Kasumi-1 (cell line): Measurements from ENCODE around the gene DCC.

ENCODE experiments used
- DNase-seq, 2 experiments: peaks; one replicate each; lab custom pipeline; 2025; lab: John Stamatoyannopoulos, UW

DCC gene

DNA sequence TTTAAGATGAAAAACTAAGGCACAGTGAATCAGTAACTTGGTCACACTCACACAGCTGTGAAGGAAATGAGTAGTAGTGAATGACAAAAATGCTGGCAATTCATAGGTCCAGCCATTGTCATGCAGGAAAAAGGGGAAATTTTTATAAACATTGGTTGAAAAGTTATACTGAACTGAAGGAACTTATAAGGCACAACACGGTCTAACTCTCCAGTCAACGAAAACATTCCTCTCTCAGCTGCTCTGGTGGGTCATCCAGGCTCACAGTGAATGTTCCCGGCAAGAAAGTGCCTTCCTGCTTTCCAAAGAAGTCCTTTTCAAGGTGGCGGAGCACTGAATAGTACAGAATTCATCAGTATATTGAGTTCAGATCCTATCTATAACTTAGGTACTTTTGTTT is 476.1 kb downstream of the DCC start:
- DNase-seq, result no peak

GRCh38 chr18:52822160-52822559 is 482.2 kb downstream of the DCC start:
- no peak for DNase-seq

DNA sequence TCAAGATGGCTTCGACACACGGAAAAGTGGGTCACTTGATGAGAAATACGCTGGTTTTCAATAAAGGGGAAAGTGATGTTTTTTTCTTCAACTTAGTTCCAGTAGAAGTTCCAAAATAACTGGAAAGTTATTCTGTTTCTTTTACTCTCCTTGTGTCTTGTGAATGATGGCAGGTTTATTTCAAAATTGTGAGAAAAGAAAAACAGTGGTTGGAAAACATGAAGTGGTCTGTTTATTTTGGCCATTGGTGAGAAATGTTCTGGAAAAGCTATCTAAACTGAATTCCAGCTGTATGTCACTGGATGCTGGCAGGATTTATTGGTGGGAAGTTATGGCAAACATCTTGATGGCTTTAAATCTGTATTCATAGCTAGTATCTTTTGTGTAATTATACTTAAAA is 484.1 kb downstream of the DCC start:
- no peak for DNase-seq

DNA sequence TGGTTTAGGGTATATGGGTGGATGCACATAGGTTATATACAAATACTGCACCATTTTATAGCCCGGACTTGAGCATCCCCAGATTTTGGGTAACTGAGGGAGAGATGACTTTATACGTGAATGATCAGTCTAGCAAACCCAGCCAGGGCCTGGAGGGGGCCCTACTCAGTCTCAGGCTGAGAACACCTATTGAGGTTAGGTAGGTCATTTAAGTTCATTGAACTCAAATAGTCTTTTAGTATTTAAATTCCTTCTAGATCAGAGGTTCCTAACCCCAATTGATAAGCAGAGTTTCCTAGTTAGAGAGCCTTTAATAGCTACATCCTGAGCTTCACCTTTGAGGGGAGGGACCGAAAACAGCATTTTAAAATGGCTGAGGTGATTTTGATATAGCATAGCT is 487.0 kb downstream of the DCC start:
- DNase-seq, result no peak

GRCh38 chr18:52829320-52829719 is 489.3 kb downstream of the DCC start:
- no peak for DNase-seq

DNA sequence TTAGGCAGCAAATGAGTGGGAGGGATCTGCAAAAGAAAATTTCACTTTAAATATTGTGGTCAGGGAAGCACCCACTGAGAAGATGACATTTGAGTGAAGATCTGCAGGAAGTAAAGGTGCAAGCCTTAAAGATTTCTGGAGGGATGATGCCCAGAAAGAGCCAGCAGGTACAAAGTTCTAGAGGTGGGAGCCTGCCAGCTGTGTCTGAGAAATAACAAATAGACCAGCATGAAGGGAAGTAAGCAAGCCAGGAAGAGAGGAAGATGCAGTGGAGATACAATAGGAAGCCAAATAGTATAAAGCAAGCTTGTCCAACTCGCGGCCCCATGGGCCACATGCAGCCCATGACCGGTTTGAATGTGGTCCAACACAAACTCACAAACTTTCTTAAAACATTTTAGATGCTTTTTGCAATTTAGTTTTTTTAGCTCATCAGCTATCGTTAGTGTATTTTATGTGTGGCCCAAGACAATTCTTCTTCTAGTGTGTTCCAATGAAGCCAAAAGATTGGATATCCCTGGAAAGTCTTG is 489.9 kb downstream of the DCC start:
- no peak for DNase-seq

- DNase-seq, result no peak
Observed at GRCh38 chr18:52844323-52844722, 504.3 kb downstream of the DCC start.

- DNase-seq, result no peak
Observed at GRCh38 chr18:52845036-52845435, 505.0 kb downstream of the DCC start.

DNA sequence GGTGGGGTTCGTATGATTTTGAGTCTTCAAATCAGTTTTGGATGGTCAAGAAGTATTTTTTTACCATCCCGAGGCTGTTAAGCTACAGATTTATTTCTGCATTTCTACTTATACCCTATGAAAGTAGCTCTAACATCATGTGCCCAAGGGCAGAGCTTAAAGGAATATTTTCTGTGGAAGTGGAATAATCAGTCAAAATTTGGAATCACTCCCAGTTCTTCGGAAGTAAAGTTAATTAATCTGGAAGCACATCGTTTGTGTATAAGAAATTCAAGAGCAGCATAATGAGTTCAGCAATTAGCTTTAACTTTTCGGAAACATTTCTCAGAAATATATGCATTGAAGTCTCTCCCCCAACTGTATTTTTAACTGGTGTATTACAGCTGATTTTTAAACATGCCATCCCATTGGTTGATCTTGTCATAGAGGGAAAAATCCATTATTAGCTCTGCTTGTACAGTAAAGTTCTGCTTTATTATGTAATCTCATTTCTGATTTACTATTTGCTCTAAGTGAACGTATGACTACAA is 510.1 kb downstream of the DCC start:
- no peak for DNase-seq

- no peak for DNase-seq
Observed at GRCh38 chr18:52861558-52861957, 521.6 kb downstream of the DCC start.

- DNase-seq, result no peak
Observed at GRCh38 chr18:52869349-52869923, 529.4 kb downstream of the DCC start.

GRCh38 chr18:52869942-52870907 is 530.2 kb downstream of the DCC start:
- DNase-seq, result no peak

DNA sequence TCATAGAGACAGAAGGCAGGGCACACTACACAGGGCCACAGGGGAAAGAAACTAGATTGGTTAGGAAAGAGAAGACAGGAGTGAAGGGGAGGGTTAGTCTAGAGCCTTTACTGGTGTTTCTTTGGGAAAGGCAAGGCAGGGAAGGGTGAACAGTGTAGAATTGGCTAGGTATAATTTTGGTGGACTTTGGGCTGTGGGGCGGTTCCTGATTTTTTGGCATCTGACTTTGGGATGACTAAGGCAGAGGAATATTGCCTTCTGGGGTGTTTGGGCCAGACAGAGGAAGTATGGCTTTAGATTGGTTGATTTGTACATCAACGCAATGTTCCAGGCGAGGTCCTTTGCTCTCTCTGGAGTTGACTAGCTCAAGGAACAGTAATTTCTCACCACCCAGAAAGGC is 534.8 kb downstream of the DCC start:
- no peak for DNase-seq

DNA sequence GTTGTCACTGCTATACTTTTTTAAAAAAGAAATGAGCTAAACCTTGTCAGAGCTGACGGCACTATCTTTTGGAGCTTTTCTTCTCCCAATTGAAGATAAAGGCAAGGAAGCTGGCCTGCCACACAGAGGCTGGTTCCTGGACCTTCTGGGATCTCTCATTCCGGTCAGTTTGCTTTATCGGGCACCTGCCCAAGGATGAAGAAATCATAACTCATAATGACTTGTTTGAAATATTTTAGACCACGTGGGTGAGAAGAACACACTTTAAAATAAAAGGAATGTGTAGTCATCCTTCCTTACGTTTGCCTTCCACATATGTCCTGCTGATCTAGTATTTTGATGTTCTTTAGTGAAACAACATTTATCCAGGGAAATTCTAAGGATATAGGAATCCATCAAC is 535.7 kb downstream of the DCC start:
- no peak for DNase-seq

- DNase-seq, result no peak
Observed at GRCh38 chr18:52888014-52888413, 548.0 kb downstream of the DCC start.

- no peak for DNase-seq
Observed at GRCh38 chr18:52894801-52895200, 554.8 kb downstream of the DCC start.

DNA sequence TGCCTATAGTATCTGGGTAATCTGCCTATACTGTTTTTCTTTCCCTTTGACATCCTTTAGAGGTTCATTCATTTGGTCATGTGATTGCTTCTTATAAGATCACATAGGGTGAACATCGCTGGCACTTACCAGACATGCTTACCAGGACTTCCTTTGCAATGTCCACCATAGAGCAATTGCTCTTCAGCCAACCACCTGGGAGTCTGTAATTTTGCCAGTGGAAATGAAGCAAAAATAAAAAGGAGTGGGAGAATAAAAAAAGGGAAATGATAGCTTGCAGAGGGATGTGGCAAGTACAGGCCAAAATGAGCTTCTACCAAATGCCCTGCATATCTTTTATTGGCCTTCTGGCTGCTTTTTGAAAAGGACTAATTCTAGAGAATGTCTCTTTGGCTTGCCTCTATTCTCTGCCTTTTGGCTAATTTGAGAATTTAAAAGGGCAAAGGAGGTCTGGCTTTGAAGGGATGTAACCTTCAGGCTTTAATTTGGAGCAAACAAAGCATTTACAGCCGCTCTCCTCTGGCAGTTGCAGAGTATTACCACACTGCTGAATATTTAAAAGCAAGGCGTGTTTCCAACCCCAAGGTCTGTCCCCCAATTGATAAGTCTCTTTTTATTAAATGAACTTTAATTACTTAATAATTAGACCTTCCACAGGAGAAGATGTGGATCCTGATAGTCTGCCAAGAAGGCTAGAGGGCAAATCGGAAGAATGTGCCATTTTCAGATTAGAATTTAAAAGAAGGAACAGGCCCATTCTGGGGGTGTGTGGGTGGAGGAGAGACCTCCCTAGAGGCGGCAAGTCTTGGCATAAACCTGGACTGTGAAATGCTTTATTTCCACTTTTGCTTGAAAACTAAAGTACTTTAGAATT is 557.9 kb downstream of the DCC start:
- no peak for DNase-seq

DNA sequence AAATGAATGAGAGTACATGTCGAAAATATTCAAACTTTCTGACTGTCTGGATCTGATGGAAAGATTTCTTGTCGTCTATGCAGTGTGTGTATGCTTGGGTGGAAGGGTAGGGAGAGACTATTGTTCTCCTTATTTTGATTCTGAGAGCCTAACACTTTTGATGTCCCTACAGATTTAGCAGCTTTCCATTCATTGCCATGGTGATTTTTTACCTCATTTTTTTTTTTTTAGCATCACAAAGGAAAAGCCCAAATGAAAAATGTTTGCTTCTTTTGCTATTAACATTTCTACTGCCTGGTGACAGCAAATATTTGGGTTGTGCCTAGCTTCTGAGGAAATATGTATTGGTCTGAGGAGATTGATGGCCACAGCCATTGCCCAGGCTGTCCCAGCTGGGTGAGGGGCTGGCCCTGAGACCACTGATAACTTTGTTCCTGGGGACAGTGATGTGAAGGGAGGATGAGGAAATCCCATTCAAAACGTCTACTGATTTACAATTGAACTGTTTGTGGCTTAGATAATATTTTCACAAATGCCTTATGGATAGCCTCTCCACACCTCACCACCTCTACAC is 558.6 kb downstream of the DCC start:
- DNase-seq, result no peak

DNA sequence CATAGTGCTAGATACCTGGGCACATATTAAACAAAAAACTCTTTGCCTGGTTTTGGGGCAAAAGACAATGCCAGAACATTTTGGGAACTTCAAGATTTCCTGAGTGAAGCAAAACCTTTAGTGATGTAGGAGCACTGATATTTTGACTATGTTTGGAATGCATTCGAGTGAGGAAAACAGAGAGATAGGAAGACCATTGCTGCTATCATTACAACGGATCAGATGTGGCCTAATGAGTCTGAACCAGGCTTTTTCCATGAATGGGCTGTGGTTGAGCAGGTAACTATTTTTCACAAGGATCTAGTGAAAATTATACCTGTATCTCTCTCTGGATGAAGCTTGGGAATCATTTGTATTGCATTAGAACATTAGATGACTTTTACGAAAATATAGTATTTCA is 562.2 kb downstream of the DCC start:
- DNase-seq, result no peak

GRCh38 chr18:52903857-52904256 is 563.9 kb downstream of the DCC start:
- DNase-seq, result peak; percentile 40 to 70

GRCh38 chr18:52907543-52908308 is 567.7 kb downstream of the DCC start:
- no peak for DNase-seq
